Panc1 (cell line): ENCODE data around the gene FAM107B. TPM values are rescaled to one million over a fixed set of nuclear protein-coding genes. Genes with fewer than 3 reads are reported as not detected.

ENCODE experiments used
- ATAC-seq: fragments of 200-7000 bp; cut with Tn5 transposase; 2 replicates; pipeline ENCODE4 v1.9.1; 2020; ENCODE audit warnings: mild to moderate bottlenecking, moderate library complexity
- BruUV-seq: library from RNA; stranded (reverse); fragments of 400-500 nt; replicated peaks from 2 replicates; lab custom pipeline; 2021; lab: Mats Ljungman, UMichigan
- CTCF ChIA-PET: fragments of 300-600 bp; sonication (Branson Sonifier 250); formaldehyde crosslinking; loops from one replicate; lab custom pipeline; 2022; ENCODE audit warnings: antibody characterized with exemption; lab: Charles Lee
- POLR2A ChIA-PET: fragments of 300-600 bp; sonication (Branson Sonifier 250); formaldehyde crosslinking; loops from one replicate; lab custom pipeline; 2022; ENCODE audit warnings: antibody characterized with exemption; lab: Charles Lee
- DNase-seq: peaks from one replicate; pipeline ENCODE4 v3.0.0-alpha.2; 2010; ENCODE audit warnings: low read depth, low spot score
- H3K27ac ChIP-seq: 2 replicates; pipeline ENCODE4 v1.5.1; 2011; ENCODE audit warnings: mild to moderate bottlenecking, low read length, inconsistent platforms
- H3K27me3 ChIP-seq: fragments of 200-500 bp; sonication (Bioruptor generic); 2 replicates; pipeline ENCODE4 v1.6.0; 2014; ENCODE audit warnings: low read length, inconsistent platforms; ENCODE audit not compliant: control insufficient read depth, insufficient read depth
- H3K36me3 ChIP-seq: fragments of 200-500 bp; sonication (Bioruptor generic); 2 replicates; pipeline ENCODE4 v1.5.1; 2014; ENCODE audit warnings: inconsistent platforms, mild to moderate bottlenecking, low read length, moderate library complexity; ENCODE audit not compliant: control insufficient read depth, insufficient read depth
- H3K4me1 ChIP-seq: 2 replicates; pipeline ENCODE4 v1.5.1; 2011; ENCODE audit warnings: inconsistent platforms, mild to moderate bottlenecking, low read length, moderate library complexity; ENCODE audit not compliant: control insufficient read depth, insufficient read depth
- H3K4me3 ChIP-seq, 2 experiments: 2 replicates each; pipeline ENCODE4 v1.5.1; 2011 to 2012; ENCODE audit warnings: low read depth in 2 of 2, low read length in 2 of 2, mild to moderate bottlenecking in 2 of 2, inconsistent platforms in 1 of 2, moderate library complexity in 1 of 2
- H3K9me3 ChIP-seq: fragments of 200-500 bp; sonication (Bioruptor generic); 2 replicates; pipeline ENCODE4 v1.5.1; 2014; ENCODE audit warnings: low read depth, mild to moderate bottlenecking, inconsistent platforms, low read length, moderate library complexity; ENCODE audit not compliant: control insufficient read depth, insufficient read depth
- POLR2AphosphoS5 ChIP-seq: IDR thresholded peaks from 2 replicates; pipeline ENCODE4 v1.6.1; 2012; ENCODE audit warnings: mild to moderate bottlenecking, low read depth, low read length, moderate library complexity
- SIN3A ChIP-seq: IDR thresholded peaks from 2 replicates; pipeline ENCODE4 v1.6.1; 2012; ENCODE audit warnings: low read depth, mild to moderate bottlenecking, low read length, moderate library complexity, borderline replicate concordance; ENCODE audit not compliant: insufficient read depth
- TCF7L2 ChIP-seq: IDR thresholded peaks from 2 replicates; pipeline ENCODE4 v1.6.1; 2011; ENCODE audit warnings: mild to moderate bottlenecking, low read depth, low read length, inconsistent platforms
- in situ Hi-C: cut with HindIII; loops from 2 replicates; pipeline ENCODE4 v1.10.0; 2016; ENCODE audit warnings: low sequenced_read_pairs, low pct_unique_long_range_greater_than_20kb
- intact Hi-C: fragments of 100-400 bp; cut with micrococcal nuclease; formaldehyde crosslinking; loops from one replicate; pipeline ENCODE4 v1.10.0; 2022; ENCODE audit not compliant: unreplicated experiment
- total RNA-seq: library from RNA; stranded (reverse); gene quantifications from one replicate; pipeline ENCODE4 v1.2.1, GENCODE V29; 2021; ENCODE audit not compliant: unreplicated experiment
- TF ChIP-seq, protein P1 (sequence below): fragments of 450-650 bp; IDR thresholded peaks from 2 replicates; pipeline ENCODE4 v1.5.1; 2017; ENCODE audit warnings: mild to moderate bottlenecking
- TF ChIP-seq, protein P2 (sequence below), 2 experiments: IDR thresholded peaks; 2 replicates each; pipeline ENCODE4 v1.6.1; 2011 to 2012; ENCODE audit warnings: low read depth in 2 of 2, control low read depth in 1 of 2, low read length in 1 of 2, mild to moderate bottlenecking in 1 of 2, moderate library complexity in 1 of 2; ENCODE audit not compliant: insufficient read depth in 1 of 2

Gene FAM107B
- total RNA-seq, 1 experiment from 2014 or later: 13.4 TPM

DNA sequence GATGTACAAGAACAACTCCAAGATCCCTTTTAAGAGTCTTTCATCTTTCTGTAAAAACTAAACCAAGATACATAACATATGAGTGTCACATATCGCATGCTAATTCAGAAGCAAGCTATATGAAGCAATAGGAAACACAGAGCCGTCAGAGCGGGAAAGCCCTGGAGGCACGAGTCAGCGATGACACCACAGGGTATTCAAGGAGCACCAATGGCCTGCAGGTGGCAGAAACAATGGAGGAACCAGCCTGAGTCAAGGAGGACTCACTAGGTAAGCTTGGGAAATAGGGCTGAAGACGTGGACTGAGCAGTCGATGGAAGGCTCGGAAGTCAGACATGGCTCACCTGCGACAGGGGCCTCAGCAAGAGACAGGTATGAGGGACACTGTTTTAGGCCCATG lies 214.4 kb downstream of the FAM107B start:
- H3K27me3 ChIP-seq: no peaks in the 10 kb centered on the region
- TF ChIP-seq, protein P1, sequence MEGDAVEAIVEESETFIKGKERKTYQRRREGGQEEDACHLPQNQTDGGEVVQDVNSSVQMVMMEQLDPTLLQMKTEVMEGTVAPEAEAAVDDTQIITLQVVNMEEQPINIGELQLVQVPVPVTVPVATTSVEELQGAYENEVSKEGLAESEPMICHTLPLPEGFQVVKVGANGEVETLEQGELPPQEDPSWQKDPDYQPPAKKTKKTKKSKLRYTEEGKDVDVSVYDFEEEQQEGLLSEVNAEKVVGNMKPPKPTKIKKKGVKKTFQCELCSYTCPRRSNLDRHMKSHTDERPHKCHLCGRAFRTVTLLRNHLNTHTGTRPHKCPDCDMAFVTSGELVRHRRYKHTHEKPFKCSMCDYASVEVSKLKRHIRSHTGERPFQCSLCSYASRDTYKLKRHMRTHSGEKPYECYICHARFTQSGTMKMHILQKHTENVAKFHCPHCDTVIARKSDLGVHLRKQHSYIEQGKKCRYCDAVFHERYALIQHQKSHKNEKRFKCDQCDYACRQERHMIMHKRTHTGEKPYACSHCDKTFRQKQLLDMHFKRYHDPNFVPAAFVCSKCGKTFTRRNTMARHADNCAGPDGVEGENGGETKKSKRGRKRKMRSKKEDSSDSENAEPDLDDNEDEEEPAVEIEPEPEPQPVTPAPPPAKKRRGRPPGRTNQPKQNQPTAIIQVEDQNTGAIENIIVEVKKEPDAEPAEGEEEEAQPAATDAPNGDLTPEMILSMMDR: no peak
- TF ChIP-seq SIN3A (no peak), POLR2AphosphoS5 (no peak), TCF7L2 (no peak)
- TF ChIP-seq, protein P2, sequence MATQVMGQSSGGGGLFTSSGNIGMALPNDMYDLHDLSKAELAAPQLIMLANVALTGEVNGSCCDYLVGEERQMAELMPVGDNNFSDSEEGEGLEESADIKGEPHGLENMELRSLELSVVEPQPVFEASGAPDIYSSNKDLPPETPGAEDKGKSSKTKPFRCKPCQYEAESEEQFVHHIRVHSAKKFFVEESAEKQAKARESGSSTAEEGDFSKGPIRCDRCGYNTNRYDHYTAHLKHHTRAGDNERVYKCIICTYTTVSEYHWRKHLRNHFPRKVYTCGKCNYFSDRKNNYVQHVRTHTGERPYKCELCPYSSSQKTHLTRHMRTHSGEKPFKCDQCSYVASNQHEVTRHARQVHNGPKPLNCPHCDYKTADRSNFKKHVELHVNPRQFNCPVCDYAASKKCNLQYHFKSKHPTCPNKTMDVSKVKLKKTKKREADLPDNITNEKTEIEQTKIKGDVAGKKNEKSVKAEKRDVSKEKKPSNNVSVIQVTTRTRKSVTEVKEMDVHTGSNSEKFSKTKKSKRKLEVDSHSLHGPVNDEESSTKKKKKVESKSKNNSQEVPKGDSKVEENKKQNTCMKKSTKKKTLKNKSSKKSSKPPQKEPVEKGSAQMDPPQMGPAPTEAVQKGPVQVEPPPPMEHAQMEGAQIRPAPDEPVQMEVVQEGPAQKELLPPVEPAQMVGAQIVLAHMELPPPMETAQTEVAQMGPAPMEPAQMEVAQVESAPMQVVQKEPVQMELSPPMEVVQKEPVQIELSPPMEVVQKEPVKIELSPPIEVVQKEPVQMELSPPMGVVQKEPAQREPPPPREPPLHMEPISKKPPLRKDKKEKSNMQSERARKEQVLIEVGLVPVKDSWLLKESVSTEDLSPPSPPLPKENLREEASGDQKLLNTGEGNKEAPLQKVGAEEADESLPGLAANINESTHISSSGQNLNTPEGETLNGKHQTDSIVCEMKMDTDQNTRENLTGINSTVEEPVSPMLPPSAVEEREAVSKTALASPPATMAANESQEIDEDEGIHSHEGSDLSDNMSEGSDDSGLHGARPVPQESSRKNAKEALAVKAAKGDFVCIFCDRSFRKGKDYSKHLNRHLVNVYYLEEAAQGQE (IDR thresholded peaks at IDR 0.05; ENCODE audit: insufficient read depth in 1 of 2, low read depth in 2 of 2, low read length in 1 of 2): no peak
- H3K4me3 ChIP-seq: no peak overlapping the region
- no peaks in the 10 kb centered on the region for H3K9me3 ChIP-seq
- DNase-seq (no peak), ATAC-seq (no peak)
- ChIA-PET CTCF (no interaction called here), POLR2A (interaction anchor here (0.6 kb wide), 1 partner anchor 1023 kb away, joined by 3 read pairs; no protein-coding TSS in a partner anchor)
- H3K27ac ChIP-seq: no peak overlapping the region
- in situ Hi-C loops (no loop called here), intact Hi-C loops (no loop called here)
- no peaks in the 10 kb centered on the region for H3K36me3 ChIP-seq
- no peaks in the 10 kb centered on the region for H3K4me1 ChIP-seq
- BruUV-seq: no TSS peak

DNA sequence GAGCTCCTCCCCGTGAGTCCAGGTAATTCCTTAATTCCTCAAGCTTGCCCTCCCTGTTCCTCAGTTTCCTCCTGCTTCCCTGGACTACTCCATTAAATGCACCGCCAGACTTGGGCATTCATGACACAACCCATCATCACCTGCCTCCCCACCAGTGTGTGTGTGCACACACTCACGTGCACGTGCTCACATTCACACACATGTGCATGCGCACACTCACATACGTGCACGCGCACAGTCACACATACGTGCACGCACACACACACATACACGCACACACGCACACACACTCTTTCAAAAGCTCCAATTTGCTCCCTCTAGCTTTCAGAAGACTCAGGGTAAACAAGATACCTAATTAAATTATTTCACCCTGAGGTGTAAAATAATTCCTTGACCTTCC lies 216.7 kb downstream of the FAM107B start:
- no peaks in the 10 kb centered on the region for H3K9me3 ChIP-seq
- in situ Hi-C loops (no loop called here), intact Hi-C loops (no loop called here)
- BruUV-seq: no TSS peak
- TF ChIP-seq SIN3A (no peak), TCF7L2 (no peak)
- TF ChIP-seq, protein P2 (IDR thresholded peaks at IDR 0.05; ENCODE audit: insufficient read depth in 1 of 2, low read depth in 2 of 2, low read length in 1 of 2): no peak
- DNase-seq (no peak), ATAC-seq (no peak)
- no peaks in the 10 kb centered on the region for H3K27me3 ChIP-seq
- ChIA-PET CTCF (no interaction called here), POLR2A (no interaction called here)
- no peaks in the 10 kb centered on the region for H3K36me3 ChIP-seq
- no peak overlapping the region for H3K27ac ChIP-seq
- H3K4me1 ChIP-seq: no peaks in the 10 kb centered on the region
- H3K4me3 ChIP-seq: no peak overlapping the region
